GM13977 (cell line): ENCODE data around the gene ATP2A1.

ENCODE experiments used
- DNase-seq: peaks from one replicate; pipeline ENCODE4 v3.0.0; 2012; ENCODE audit warnings: low spot score
- in situ Hi-C: fragments of 300-500 bp; cut with MboI; formaldehyde crosslinking; loops from one replicate; pipeline ENCODE4 v1.12.0; 2022; ENCODE audit warnings: low sequenced_read_pairs, low pct_unique_long_range_greater_than_20kb, mixed read lengths, inconsistent platforms; ENCODE audit not compliant: unreplicated experiment
- TF ChIP-seq, protein P1 (sequence below): IDR thresholded peaks from 2 replicates; pipeline ENCODE4 v1.5.1; 2012; ENCODE audit warnings: mild to moderate bottlenecking, control low read depth; ENCODE audit not compliant: insufficient read depth; ENCODE audit errors: extremely low read depth, missing control alignments

Gene ATP2A1

DNA sequence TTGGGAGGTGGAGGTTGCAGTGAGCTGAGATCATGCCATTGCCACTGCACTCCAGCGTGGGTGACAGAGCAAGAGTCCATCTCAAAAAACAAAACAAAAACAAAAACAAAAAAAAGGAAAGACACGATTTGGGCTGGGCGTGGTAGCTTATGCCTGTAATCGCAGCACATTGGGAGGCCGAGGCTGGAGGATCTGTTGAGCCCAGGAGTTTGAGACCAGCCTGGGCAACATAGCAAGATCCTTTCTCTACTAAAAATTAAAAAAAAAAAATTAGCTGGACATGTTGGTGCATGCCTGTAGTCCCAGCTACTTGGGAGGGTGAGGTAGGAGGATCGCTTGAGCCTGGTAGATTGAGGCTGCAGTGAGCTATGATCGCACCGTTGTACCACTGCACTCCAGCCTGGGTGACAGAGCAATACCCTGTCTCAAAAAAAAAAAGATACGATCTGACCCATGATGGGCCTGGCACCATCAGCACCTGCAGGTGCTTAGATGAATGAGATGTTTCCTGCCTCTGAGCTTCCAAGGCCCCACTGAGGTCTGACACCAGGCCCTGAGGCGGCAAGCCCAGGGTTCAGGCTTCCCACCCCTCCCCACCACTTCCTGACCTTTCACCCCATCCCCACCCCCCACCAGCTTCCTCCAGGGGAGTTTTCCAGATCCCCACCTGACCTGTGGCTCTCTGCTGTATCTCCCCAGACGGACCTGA lies 21.7 kb downstream of the ATP2A1 start:
- TF ChIP-seq, protein P1, sequence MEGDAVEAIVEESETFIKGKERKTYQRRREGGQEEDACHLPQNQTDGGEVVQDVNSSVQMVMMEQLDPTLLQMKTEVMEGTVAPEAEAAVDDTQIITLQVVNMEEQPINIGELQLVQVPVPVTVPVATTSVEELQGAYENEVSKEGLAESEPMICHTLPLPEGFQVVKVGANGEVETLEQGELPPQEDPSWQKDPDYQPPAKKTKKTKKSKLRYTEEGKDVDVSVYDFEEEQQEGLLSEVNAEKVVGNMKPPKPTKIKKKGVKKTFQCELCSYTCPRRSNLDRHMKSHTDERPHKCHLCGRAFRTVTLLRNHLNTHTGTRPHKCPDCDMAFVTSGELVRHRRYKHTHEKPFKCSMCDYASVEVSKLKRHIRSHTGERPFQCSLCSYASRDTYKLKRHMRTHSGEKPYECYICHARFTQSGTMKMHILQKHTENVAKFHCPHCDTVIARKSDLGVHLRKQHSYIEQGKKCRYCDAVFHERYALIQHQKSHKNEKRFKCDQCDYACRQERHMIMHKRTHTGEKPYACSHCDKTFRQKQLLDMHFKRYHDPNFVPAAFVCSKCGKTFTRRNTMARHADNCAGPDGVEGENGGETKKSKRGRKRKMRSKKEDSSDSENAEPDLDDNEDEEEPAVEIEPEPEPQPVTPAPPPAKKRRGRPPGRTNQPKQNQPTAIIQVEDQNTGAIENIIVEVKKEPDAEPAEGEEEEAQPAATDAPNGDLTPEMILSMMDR = no peak
- in situ Hi-C loops = no loop called here
- no peak for DNase-seq

DNA sequence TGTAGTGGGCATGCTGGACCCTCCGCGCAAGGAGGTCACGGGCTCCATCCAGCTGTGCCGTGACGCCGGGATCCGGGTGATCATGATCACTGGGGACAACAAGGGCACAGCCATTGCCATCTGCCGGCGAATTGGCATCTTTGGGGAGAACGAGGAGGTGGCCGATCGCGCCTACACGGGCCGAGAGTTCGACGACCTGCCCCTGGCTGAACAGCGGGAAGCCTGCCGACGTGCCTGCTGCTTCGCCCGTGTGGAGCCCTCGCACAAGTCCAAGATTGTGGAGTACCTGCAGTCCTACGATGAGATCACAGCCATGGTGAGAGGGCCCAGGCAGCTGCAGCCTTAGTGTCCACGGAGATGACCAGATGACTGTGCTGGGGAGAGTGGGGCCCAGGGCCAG lies 22.3 kb downstream of the ATP2A1 start:
- in situ Hi-C loops = no loop called here
- DNase-seq = no peak
- TF ChIP-seq, protein P1 = no peak

DNA sequence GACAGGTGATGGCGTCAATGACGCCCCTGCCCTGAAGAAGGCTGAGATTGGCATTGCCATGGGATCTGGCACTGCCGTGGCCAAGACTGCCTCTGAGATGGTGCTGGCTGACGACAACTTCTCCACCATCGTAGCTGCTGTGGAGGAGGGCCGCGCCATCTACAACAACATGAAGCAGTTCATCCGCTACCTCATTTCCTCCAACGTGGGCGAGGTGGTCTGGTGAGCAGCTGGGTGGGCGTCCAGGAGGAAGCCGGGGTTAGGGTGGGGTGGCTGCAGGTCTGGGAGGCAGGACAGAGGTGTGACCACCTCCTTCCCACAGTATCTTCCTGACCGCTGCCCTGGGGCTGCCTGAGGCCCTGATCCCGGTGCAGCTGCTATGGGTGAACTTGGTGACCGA lies 23.6 kb downstream of the ATP2A1 start:
- DNase-seq = no peak
- TF ChIP-seq, protein P1 = no peak
- in situ Hi-C loops = no loop called here

DNA sequence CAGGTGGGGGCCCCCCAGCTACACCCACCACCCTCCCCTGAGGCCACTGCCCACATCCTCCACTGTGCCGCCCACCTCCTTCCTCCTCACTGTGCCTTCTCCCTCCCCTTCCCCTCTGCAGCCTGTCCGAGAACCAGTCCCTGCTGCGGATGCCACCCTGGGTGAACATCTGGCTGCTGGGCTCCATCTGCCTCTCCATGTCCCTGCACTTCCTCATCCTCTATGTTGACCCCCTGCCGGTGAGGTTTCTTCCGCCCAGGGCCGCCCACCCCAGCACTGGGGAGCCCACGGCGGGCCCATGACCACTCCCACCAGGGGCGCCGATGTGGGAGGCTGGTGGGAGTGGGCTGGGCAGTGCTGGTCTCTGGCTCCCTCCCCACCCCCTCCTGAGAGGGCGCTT lies 24.6 kb downstream of the ATP2A1 start:
- in situ Hi-C loops = no loop called here
- no peak for DNase-seq
- TF ChIP-seq, protein P1 = no peak

DNA sequence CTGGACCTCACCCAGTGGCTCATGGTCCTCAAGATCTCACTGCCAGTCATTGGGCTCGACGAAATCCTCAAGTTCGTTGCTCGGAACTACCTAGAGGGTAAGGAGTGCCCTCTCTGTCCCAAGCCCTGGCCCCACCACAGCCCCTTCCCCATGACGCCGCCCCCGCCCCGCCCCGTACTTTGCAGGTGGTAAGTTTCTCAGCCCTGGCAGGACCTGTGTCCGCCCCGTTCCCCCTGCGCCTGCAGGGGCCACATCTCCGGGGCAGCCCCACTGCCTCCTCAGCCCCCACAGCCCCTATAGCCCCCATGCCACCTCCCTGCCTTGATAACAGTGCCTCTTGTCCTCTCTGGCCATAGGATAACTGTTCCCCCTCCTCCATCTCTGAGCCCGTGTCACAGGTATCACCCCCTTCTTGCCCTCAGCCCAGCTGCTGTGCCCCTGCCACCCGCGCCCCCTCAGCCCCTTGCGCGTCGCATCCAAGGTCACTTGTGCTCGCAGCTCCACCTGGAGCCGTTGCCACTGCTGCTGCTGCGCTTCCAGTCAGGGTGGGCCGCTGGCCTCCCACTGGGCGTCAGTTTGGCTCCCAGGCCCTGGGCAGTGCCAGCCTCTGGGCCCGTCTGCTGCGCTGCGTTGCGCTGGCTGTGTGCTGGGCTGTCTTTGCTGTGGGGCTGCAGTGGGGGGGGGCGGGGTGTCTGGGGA lies 25.2 kb downstream of the ATP2A1 start:
- TF ChIP-seq, protein P1 = no peak
- in situ Hi-C loops = no loop called here
- DNase-seq = no peak

DNA sequence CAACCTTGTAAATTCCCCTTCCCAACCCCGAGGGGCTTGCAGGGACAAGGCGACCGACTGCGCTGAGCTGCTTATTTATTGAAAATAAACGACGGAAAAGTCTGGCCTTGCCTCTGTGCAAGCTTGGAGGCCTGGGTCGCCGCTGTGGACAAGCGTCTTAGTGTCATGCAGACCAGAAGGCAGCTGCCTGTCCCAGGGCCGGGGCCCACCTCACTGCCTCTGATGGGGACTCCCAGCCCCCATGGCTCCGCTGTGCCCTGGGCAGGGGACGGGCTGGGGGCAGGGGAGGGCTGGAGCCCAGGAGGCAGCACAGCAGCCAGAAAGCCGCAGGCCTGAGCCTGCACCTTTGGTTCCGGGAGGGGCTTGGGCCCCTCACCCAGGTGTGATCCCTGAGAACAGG lies 26.1 kb downstream of the ATP2A1 start:
- DNase-seq = no peak
- TF ChIP-seq, protein P1 = no peak
- in situ Hi-C loops = no loop called here
